OCI-LY7 (cell line): Measurements from ENCODE around the gene ABCD1. TPM values are rescaled to one million over a fixed set of nuclear protein-coding genes. Genes with fewer than 3 reads are reported as not detected.

ENCODE experiments used
- BruUV-seq: library from RNA; stranded (reverse); fragments of 400-500 nt; replicated peaks from 2 replicates; lab custom pipeline; 2021; lab: Mats Ljungman, UMichigan
- CTCF ChIA-PET: fragments of 300-600 bp; sonication (Branson Sonifier 250); formaldehyde crosslinking; loops from one replicate; lab custom pipeline; 2022; ENCODE audit warnings: antibody characterized with exemption; ENCODE audit not compliant: unreplicated experiment; lab: Charles Lee
- POLR2A ChIA-PET: fragments of 300-600 bp; sonication (Branson Sonifier 250); formaldehyde crosslinking; loops from one replicate; lab custom pipeline; 2022; ENCODE audit warnings: antibody characterized with exemption; lab: Charles Lee
- DNase-seq: peaks from one replicate; pipeline ENCODE4 v3.0.0-alpha.2; 2015; ENCODE audit warnings: low spot score
- H2AFZ ChIP-seq: fragments of 200-600 bp; sonication (generic), shearing (Covaris generic); 2 replicates; pipeline ENCODE4 v1.6.1; 2014; ENCODE audit warnings: mild to moderate bottlenecking, antibody characterized with exemption, low read length, moderate library complexity
- H3K27ac ChIP-seq: fragments of 200-600 bp; sonication (generic); 2 replicates; pipeline ENCODE4 v1.5.1; 2014; ENCODE audit warnings: mixed run types, low read depth, mild to moderate bottlenecking, moderate library complexity, low read length, inconsistent platforms; ENCODE audit not compliant: poor library complexity, severe bottlenecking
- H3K36me3 ChIP-seq: fragments of 200-600 bp; sonication (generic); 2 replicates; pipeline ENCODE4 v1.6.1; 2014; ENCODE audit warnings: mild to moderate bottlenecking, antibody characterized with exemption, low read length, moderate library complexity, mixed read lengths; ENCODE audit not compliant: insufficient read depth
- H3K4me1 ChIP-seq: fragments of 200-600 bp; sonication (generic); 2 replicates; pipeline ENCODE4 v1.5.1; 2014; ENCODE audit warnings: mild to moderate bottlenecking, low read length; ENCODE audit not compliant: insufficient read depth, poor library complexity, severe bottlenecking
- H3K4me2 ChIP-seq: fragments of 200-600 bp; sonication (generic); 2 replicates; pipeline ENCODE4 v1.6.1; 2014; ENCODE audit warnings: mild to moderate bottlenecking, low read length
- H3K4me3 ChIP-seq: fragments of 200-600 bp; sonication (generic); 2 replicates; pipeline ENCODE4 v1.5.1; 2014; ENCODE audit warnings: mild to moderate bottlenecking, low read depth, low read length; ENCODE audit not compliant: poor library complexity, severe bottlenecking
- H3K79me2 ChIP-seq: fragments of 200-600 bp; sonication (generic); 2 replicates; pipeline ENCODE4 v1.6.1; 2016; ENCODE audit warnings: low read depth, mild to moderate bottlenecking, low read length, moderate library complexity, mixed read lengths; ENCODE audit not compliant: insufficient read depth
- H3K9me2 ChIP-seq: fragments of 200-600 bp; sonication (generic); 2 replicates; pipeline ENCODE4 v1.6.1; 2016; ENCODE audit warnings: mild to moderate bottlenecking, low read length, mixed read lengths; ENCODE audit not compliant: insufficient read depth
- H3K9me3 ChIP-seq: fragments of 200-600 bp; sonication (generic); 2 replicates; pipeline ENCODE4 v1.6.1; 2014; ENCODE audit warnings: mild to moderate bottlenecking, mixed run types, low read length, mixed read lengths
- H4K20me1 ChIP-seq: fragments of 200-600 bp; sonication (generic); 2 replicates; pipeline ENCODE4 v1.6.1; 2014; ENCODE audit warnings: mild to moderate bottlenecking, antibody characterized with exemption, low read length, moderate library complexity, mixed read lengths; ENCODE audit not compliant: insufficient read depth
- CTCF ChIP-seq: fragments of 200-600 bp; sonication (generic); conservative IDR thresholded peaks from 2 replicates; pipeline ENCODE4 v1.5.1; 2014; ENCODE audit warnings: mild to moderate bottlenecking, antibody characterized with exemption, low read length, moderate library complexity, mixed read lengths
- EZH2phosphoT487 ChIP-seq: fragments of 200-600 bp; sonication (generic); IDR thresholded peaks from 2 replicates; pipeline ENCODE4 v1.6.1; 2018; ENCODE audit warnings: low read depth, borderline replicate concordance, mild to moderate bottlenecking, mixed run types, antibody characterized with exemption, low read length, moderate library complexity, mixed read lengths
- intact Hi-C: fragments of 100-400 bp; cut with micrococcal nuclease; formaldehyde crosslinking; loops from one replicate; pipeline ENCODE4 v1.10.0; 2022; ENCODE audit not compliant: unreplicated experiment
- total RNA-seq, 2 experiments: library from RNA; depleted of rRNA in 1 of 2; stranded (reverse); fragments of >200 nt in 1 of 2; shearing (Covaris generic) in 1 of 2; gene quantifications; 2 replicates each; pipeline ENCODE4 v1.2.3, GENCODE V29; 2014 to 2022

ABCD1 gene
- total RNA-seq, 2 experiments from 2014 or later: 6.9 to 8.8 TPM

GRCh38 chrX:153766871-153767673 lies 42.4 kb downstream of the ABCD1 start:
- Histone ChIP-seq H3K27ac (no peak overlapping the region), H3K4me2 (no peak overlapping the region), H2AFZ (no peak overlapping the region), H3K4me3 (no peak overlapping the region), H4K20me1 (no peaks in the 10 kb centered on the region), H3K79me2 (no peaks in the 10 kb centered on the region), H3K9me3 (no peaks in the 10 kb centered on the region), H3K36me3 (no peaks in the 10 kb centered on the region), H3K4me1 (peaks cover 6% of the 10 kb centered on the region), H3K9me2 (no peaks in the 10 kb centered on the region)
- intact Hi-C loops: loop anchor here (10.0 kb wide), 2 partner anchors 68 to 82 kb away; partner anchors contain the start of genes PDZD4 and SLC6A8
- TF ChIP-seq EZH2phosphoT487: no peak
- TF ChIP-seq CTCF: no peak
- ChIA-PET CTCF (no interaction called here), POLR2A (interaction anchor here (0.5 kb wide), 1 partner anchor 8 kb away, joined by 3 read pairs; no protein-coding TSS in a partner anchor)
- BruUV-seq: no TSS peak
- no peak for DNase-seq

- no peaks in the 10 kb centered on the region for H4K20me1 ChIP-seq
- no TSS peak for BruUV-seq
- no peak overlapping the region for H3K4me2 ChIP-seq
- POLR2A ChIA-PET: interaction anchor here (0.5 kb wide), 1 partner anchor 8 kb away, joined by 3 read pairs; no protein-coding TSS in a partner anchor
- no peaks in the 10 kb centered on the region for H3K9me2 ChIP-seq
- no peak for DNase-seq
- CTCF ChIA-PET: no interaction called here
- no peaks in the 10 kb centered on the region for H3K79me2 ChIP-seq
- H3K9me3 ChIP-seq: no peaks in the 10 kb centered on the region
- intact Hi-C loops: loop anchor here (10.0 kb wide), 2 partner anchors 67 to 83 kb away; partner anchors contain the start of genes PDZD4 and SLC6A8
- H3K4me3 ChIP-seq: no peak overlapping the region
- peaks cover 6% of the 10 kb centered on the region for H3K4me1 ChIP-seq
- TF ChIP-seq EZH2phosphoT487 (no peak), CTCF (no peak)
- no peaks in the 10 kb centered on the region for H3K36me3 ChIP-seq
- H3K27ac ChIP-seq: no peak overlapping the region
- no peak overlapping the region for H2AFZ ChIP-seq
Measured at GRCh38 chrX:153767674-153768055, 43.0 kb downstream of the ABCD1 start.
